GM18502 (cell line): ENCODE results near the gene CDK5R2.

Experiments used
- ATAC-seq: cut with Tn5 transposase; IDR thresholded peaks from one replicate; pipeline ENCODE4 v1.9.1; 2021; ENCODE audit warnings: mild to moderate bottlenecking; ENCODE audit not compliant: unreplicated experiment, poor library complexity

The CDK5R2 gene

GRCh38 chr2:218986148-218986761, 26.8 kb downstream of the CDK5R2 start:
- ATAC-seq: no peak

GRCh38 chr2:218988164-218988563, 28.7 kb downstream of the CDK5R2 start:
- ATAC-seq: no peak

- ATAC-seq: no peak
These were observed 29.2 kb downstream of the CDK5R2 start for GRCh38 chr2:218988650-218989049.

- no peak for ATAC-seq
These were observed 30.6 kb downstream of the CDK5R2 start for GRCh38 chr2:218990052-218990451.

- ATAC-seq: no peak
These were observed 31.1 kb downstream of the CDK5R2 start for GRCh38 chr2:218990612-218991011.

- ATAC-seq: no peak
These were observed 32.3 kb downstream of the CDK5R2 start for GRCh38 chr2:218991674-218992168.

GRCh38 chr2:218992196-218992595, 32.7 kb downstream of the CDK5R2 start:
- ATAC-seq: no peak

GRCh38 chr2:218992703-218993344, 33.4 kb downstream of the CDK5R2 start:
- no peak for ATAC-seq

GRCh38 chr2:218993345-218994315, 34.2 kb downstream of the CDK5R2 start, which contains the start of gene CRYBA2:
TSS of gene CRYBA2 (minus strand) at chr2:218993422. CDS start at chr2:218993176, 246 bp downstream.
- no peak for ATAC-seq

- peak; percentile 18 for ATAC-seq
These were observed 36.1 kb downstream of the CDK5R2 start for GRCh38 chr2:218995561-218995960.

GRCh38 chr2:218995972-218996711, 36.7 kb downstream of the CDK5R2 start:
- ATAC-seq: peak; percentile 65

- no peak for ATAC-seq
These were observed 37.5 kb downstream of the CDK5R2 start for GRCh38 chr2:218996937-218997336.

GRCh38 chr2:218997731-218998130, 38.3 kb downstream of the CDK5R2 start:
- no peak for ATAC-seq

GRCh38 chr2:218998414-218999002, 39.0 kb downstream of the CDK5R2 start:
- ATAC-seq: no peak

GRCh38 chr2:218999021-218999880, 39.8 kb downstream of the CDK5R2 start:
- ATAC-seq: no peak

GRCh38 chr2:218999881-219000568, 40.6 kb downstream of the CDK5R2 start:
- no peak for ATAC-seq

- ATAC-seq: no peak
These were observed 41.1 kb downstream of the CDK5R2 start for GRCh38 chr2:219000569-219000960.

- no peak for ATAC-seq
These were observed 41.7 kb downstream of the CDK5R2 start for GRCh38 chr2:219001100-219001576.
